Activated CD4-positive, CD25-positive, alpha-beta regulatory T cell treated with anti-CD3 and anti-CD28 coated beads, Interleukin-2, amount 50 U/mL, for 16 hours (primary cell): ENCODE data around the gene SLC46A1.

ENCODE experiments used
- DNase-seq: peaks from one replicate; pipeline ENCODE4 v3.0.0-alpha.2; 2020; ENCODE audit warnings: low read depth, low spot score

The SLC46A1 gene

DNA sequence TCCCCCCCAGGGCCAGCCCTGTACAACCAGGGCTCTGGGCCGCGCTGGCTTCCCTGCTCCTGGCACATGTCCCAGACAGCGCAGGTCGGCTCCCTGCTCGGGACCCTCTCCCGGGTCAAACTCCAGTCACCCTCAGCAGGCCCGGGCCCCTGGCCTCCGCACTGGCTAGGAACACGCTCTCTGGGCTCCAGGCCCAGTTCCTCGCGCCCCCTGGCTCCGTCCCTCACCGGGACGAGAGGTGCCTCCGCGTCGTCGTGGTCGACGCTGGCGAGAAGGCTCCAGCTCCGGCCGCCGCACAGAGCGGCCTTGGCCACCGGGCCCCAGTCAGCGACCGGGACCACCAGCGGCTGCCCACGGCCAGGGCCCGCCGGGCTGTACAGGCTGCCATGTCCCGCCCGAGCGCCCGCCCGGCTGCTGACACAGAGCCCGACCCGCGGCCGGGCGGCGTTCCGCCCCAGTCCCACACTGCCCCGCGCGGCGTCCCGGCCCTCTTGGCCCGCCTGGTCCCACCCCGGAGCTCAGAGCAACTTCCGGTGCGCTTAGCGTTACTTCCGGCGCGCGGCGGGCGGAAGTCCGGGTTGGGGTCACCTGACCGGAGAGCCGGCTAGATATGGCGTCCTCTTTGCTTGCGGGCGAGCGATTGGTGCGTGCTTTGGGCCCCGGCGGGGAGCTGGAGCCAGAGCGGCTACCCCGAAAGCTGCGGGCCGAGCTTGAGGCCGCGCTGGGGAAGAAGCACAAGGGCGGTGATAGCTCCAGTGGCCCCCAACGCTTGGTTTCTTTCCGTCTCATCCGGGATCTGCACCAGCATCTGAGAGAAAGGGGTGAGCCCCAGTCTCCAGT is 48.7 kb downstream of the SLC46A1 start, which contains the start of gene POLDIP2:
Gene POLDIP2, minus strand, starts transcription at position 467 of the 840 bp plus-strand sequence. Its CDS starts 79 bp downstream, at position 388.
- peak; percentile 95 for DNase-seq

DNA sequence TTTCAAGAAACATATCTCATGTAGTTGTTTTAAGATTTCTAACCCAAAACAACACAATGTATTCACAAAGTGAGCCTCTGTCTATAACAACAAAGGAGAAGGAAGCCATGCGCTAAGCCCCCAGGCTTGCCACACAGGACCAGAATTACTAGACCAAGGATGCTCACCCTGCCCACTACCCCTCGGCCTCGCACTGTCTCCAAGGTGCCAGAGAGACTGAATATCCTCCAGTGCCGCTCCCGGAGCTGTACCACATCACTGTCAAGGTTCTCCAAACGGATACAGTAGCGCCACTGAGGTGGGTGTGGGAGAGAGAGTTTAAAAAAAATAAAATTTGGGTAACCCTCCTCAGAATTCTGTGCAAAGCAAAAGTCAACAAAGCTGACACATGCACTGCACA is 55.7 kb downstream of the SLC46A1 start:
- DNase-seq, result no peak

DNA sequence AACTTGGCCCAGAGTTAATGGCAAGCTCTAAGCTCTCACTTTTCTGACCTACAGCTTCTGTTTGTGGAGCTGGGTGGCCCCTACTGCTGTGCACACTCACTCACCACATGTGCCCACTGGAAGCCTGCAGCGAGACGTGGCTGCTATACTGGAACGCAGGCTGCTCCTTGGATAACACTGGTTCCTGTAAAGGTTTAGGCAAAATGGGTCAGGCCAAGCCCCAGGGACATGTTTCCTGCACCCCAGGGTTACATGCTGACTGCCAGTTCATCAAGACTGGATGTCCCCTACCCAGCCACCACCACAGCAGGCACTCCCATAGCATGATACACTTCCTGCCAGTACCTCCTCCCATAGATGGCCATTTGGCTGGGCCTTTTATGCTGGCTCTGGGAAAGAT is 57.0 kb downstream of the SLC46A1 start:
- no peak for DNase-seq

DNA sequence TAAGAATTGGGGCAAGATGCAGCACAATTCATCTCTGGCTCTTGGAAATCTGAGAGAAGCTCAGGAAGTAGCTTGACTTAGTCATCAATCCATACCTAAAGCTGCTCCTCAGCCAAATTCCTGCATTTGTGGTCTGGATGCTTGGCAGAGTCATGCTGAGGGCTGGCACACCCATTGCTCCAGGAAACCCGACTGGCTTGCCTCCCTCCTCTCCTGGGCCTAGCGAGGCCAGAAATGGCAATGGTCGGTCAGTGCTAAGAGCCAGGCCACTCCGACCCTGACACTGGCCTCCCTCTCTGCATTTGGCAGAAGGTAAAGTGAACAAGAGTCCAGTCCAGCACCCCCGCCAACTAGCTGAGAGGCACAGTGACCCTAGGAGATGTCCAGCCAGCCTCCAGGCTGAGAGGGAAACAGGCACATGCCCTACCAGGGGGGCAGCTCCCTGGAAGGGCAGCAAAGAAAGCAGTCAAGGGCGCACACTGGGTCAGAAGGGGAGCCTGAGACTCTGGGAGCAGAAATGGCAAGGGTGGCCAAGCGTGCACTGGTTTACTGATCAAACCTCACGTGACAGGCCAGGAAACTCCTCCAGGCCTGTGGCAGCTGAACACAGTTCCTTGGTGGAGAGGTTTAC is 58.6 kb downstream of the SLC46A1 start:
- DNase-seq, result no peak

DNA sequence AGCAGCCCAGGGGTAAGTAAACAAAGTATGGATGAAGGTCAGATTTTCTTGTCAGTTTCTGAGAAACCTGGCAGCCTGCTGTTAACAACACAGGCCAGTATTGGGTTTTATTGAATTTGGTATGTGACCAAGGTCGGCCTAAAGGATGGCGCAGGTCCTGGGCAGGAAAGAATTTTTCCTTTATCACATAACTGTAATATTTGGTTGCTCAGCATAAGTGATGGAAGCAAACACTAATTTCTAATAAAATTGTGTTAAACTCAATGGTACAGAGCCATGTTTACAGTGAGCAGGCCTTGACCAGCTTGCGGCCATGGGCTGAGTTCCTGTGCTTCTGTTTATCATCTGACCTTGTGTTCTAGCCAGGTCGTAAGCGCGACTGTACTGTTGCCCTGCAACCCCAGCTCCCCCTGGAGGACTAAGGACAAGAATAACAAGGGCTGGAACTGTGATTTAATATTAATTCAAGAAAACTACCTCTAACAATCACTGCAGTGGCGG is 59.2 kb downstream of the SLC46A1 start:
- DNase-seq, result no peak

DNA sequence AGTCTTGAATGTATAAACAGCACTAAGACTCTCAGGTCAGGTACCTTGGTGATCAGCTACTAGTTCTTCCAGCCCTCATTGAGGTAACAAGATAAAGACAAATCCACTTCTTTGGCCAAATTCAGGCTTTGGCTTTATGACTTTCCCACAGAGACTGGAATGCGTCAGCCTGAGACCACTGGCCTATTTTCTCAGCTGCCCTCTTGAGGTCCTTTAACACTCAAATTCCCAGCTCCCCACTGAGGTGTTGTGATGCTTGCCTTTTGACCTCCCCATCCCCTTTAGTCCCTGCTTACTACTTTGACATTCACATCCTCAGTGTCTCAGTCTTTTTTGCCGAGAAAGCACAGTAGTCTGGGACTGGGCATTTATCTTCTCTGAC is 59.8 kb downstream of the SLC46A1 start:
- no peak for DNase-seq

DNA sequence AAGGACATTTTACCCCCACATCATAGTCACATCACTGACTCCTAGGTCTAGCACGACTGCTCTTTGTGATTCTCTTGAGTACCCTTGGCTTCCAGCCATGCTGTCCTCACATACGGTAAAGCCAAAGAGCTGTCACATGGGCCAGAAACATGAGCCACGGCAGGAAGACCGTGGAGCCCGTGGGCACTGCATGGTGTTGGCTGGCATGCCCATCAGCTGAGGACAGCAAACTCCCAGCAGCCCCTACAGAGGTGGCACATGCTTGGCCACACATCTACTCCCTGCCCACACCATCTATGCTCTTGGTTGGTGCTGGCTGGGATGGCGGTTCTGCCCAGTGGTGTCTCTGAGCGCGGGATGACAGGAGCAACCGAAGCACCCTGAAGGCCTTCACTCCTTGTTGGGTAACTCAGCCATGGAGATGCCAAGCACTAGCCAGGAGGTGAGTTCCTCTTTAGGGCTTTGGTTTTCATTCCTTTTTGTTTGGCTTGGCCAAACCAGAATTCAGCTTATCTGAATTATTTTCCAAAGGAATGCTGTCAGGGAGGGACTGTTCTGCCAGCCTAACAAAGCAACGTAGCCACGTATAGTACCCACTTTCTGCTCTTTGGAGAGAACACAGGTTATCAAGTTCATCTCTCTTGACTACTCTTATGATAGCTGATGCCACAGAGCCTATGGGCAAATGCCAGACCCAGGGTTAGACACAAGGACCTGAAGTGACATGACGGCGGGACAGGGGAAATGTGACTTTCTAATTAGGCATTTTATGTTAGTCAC is 60.4 kb downstream of the SLC46A1 start:
- DNase-seq, result no peak
